HEK293 (cell line): ENCODE data around the gene TTC39A.
A peak's percentile ranks its signal among the peaks of the same experiment; 100 is the strongest.

Experiments
- CTCF ChIA-PET: fragments of 350-600 bp; formaldehyde crosslinking; extraction: SDS; loops from one replicate; lab custom pipeline; 2021; ENCODE audit warnings: antibody characterized with exemption; lab: Yijun Ruan, JAX
- POLR2A ChIA-PET: fragments of 300-600 bp; formaldehyde crosslinking; extraction: SDS; loops from one replicate; lab custom pipeline; 2020; ENCODE audit warnings: antibody characterized with exemption, inconsistent platforms; lab: Yijun Ruan, JAX
- H3K27ac ChIP-seq: fragments of 200-500 bp; sonication (Bioruptor generic); 2 replicates; pipeline ENCODE4 v1.5.1; 2014; ENCODE audit warnings: low read depth, low read length, control low read depth, inconsistent platforms; ENCODE audit errors: extremely low read depth
- H3K36me3 ChIP-seq, 2 experiments: fragments of 200-500 bp in 1 of 2; sonication (Bioruptor generic) in 1 of 2; 1 replicate in 1 of 2; 2 replicates in 1 of 2; pipeline ENCODE4 v1.5.1; 2014 to 2017; ENCODE audit warnings: inconsistent platforms in 2 of 2, low read length in 2 of 2; ENCODE audit not compliant: control insufficient read depth in 2 of 2, insufficient read depth in 1 of 2
- H3K4me1 ChIP-seq: fragments of 200-500 bp; sonication (Bioruptor generic); 2 replicates; pipeline ENCODE4 v1.5.1; 2014; ENCODE audit warnings: mild to moderate bottlenecking, low read length, inconsistent platforms; ENCODE audit not compliant: control insufficient read depth, insufficient read depth
- H3K4me3 ChIP-seq: 2 replicates; pipeline ENCODE4 v1.5.1; 2011; ENCODE audit warnings: low read depth, mild to moderate bottlenecking, control low read depth, low read length, moderate library complexity
- H3K9me3 ChIP-seq: fragments of 200-500 bp; sonication (Bioruptor generic); 2 replicates; pipeline ENCODE4 v1.5.1; 2014; ENCODE audit warnings: low read depth, low read length, inconsistent platforms; ENCODE audit not compliant: control insufficient read depth, insufficient read depth
- ATF2 ChIP-seq: fragments of 450-650 bp; formaldehyde crosslinking; IDR thresholded peaks from 2 replicates; pipeline ENCODE4 v1.5.1; 2016; ENCODE audit warnings: missing biosample characterization, missing genetic modification characterization, low read depth
- PRDM2 ChIP-seq: fragments of 450-650 bp; formaldehyde crosslinking; IDR thresholded peaks from 2 replicates; pipeline ENCODE4 v1.5.1; 2016; ENCODE audit warnings: missing biosample characterization, missing genetic modification characterization, borderline replicate concordance
- RBAK ChIP-seq: fragments of 450-650 bp; formaldehyde crosslinking; IDR thresholded peaks from 2 replicates; pipeline ENCODE4 v1.5.1; 2016; ENCODE audit warnings: missing biosample characterization, missing genetic modification characterization
- SCRT2 ChIP-seq: fragments of 450-650 bp; formaldehyde crosslinking; IDR thresholded peaks from 2 replicates; pipeline ENCODE4 v1.5.1; 2016; ENCODE audit warnings: missing biosample characterization, missing genetic modification characterization
- TRIM28 ChIP-seq: IDR thresholded peaks from 2 replicates; pipeline ENCODE4 v1.6.1; 2011; ENCODE audit warnings: low read length, control low read depth, borderline replicate concordance
- ZBTB26 ChIP-seq: fragments of 450-650 bp; formaldehyde crosslinking; optimal IDR thresholded peaks from 2 replicates; pipeline ENCODE3; 2016; ENCODE audit warnings: missing biosample characterization, mild to moderate bottlenecking, missing genetic modification characterization
- ZNF10 ChIP-seq: fragments of 450-650 bp; formaldehyde crosslinking; IDR thresholded peaks from 2 replicates; pipeline ENCODE4 v1.5.1; 2017; ENCODE audit warnings: missing biosample characterization, missing genetic modification characterization
- ZNF341 ChIP-seq: fragments of 450-650 bp; formaldehyde crosslinking; IDR thresholded peaks from 2 replicates; pipeline ENCODE4; 2016; ENCODE audit warnings: low read depth, missing biosample characterization, missing genetic modification characterization
- ZNF510 ChIP-seq: fragments of 450-650 bp; formaldehyde crosslinking; IDR thresholded peaks from 2 replicates; pipeline ENCODE4 v1.5.1; 2018; ENCODE audit warnings: mild to moderate bottlenecking, missing genetic modification characterization, missing biosample characterization; ENCODE audit not compliant: insufficient replicate concordance
- ZNF514 ChIP-seq: fragments of 450-650 bp; formaldehyde crosslinking; IDR thresholded peaks from 2 replicates; pipeline ENCODE4 v1.5.1; 2016; ENCODE audit warnings: missing biosample characterization, missing genetic modification characterization
- ZNF626 ChIP-seq: fragments of 450-650 bp; sonication (Bioruptor Pico); formaldehyde crosslinking; IDR thresholded peaks from 2 replicates; pipeline ENCODE4 v1.5.1; 2018; ENCODE audit warnings: missing biosample characterization, missing genetic modification characterization, inconsistent platforms
- ZNF692 ChIP-seq: fragments of 450-650 bp; formaldehyde crosslinking; IDR thresholded peaks from 2 replicates; pipeline ENCODE4 v1.5.1; 2016; ENCODE audit warnings: missing biosample characterization, missing genetic modification characterization
- ZNF707 ChIP-seq: fragments of 450-650 bp; formaldehyde crosslinking; IDR thresholded peaks from 2 replicates; pipeline ENCODE4 v1.5.1; 2016; ENCODE audit warnings: missing biosample characterization, missing genetic modification characterization
- ZNF792 ChIP-seq: fragments of 450-650 bp; formaldehyde crosslinking; IDR thresholded peaks from 2 replicates; pipeline ENCODE4 v1.5.1; 2016; ENCODE audit warnings: missing biosample characterization, missing genetic modification characterization

TTC39A gene

GRCh38 chr1:51313961-51314777 lies 16.2 kb downstream of the TTC39A start:
- ChIA-PET POLR2A (no interaction called here), CTCF (interaction anchor here (0.6 to 2.6 kb wide), 3 partner anchors 18 to 540 kb away, joined by 3 to 13 read pairs (median 4); no protein-coding TSS in a partner anchor)

More at GRCh38 chr1:51313961-51314777, 16.2 kb downstream of the TTC39A start:
- H3K36me3 ChIP-seq, result peaks cover 0 to 49% of the 10 kb centered on the region in 2 experiments; a peak in 1 of 3 replicates
- H3K4me1 ChIP-seq, result no peaks in the 10 kb centered on the region
- H3K9me3 ChIP-seq, result no peaks in the 10 kb centered on the region
- no peak overlapping the region for H3K4me3 ChIP-seq
- H3K27ac ChIP-seq, result no peak overlapping the region
- TF ChIP-seq ZBTB26 (tag by site-specific recombination), result no peak
- TF ChIP-seq ZNF341 (tag by site-specific recombination), result no peak
- TF ChIP-seq TRIM28, result no peak
- TF ChIP-seq RBAK, result no peak
- TF ChIP-seq ZNF514 (tag by site-specific recombination), result no peak
- no peak for TF ChIP-seq ZNF707
- TF ChIP-seq ZNF626 (tag by site-specific recombination), result no peak
- TF ChIP-seq ZNF10 (tag by site-specific recombination), result 0 out of 2 replicates have a peak, but pooled peaks have one; percentile 50
- no peak for TF ChIP-seq PRDM2 (tag by site-specific recombination)
- no peak for TF ChIP-seq ZNF692 (tag by site-specific recombination)
- 0 out of 2 replicates have a peak, but pooled peaks have one; percentile 43 for TF ChIP-seq SCRT2 (tag by site-specific recombination)
- no peak for TF ChIP-seq ZNF792 (tag by site-specific recombination)
- no peak for TF ChIP-seq ZNF510 (tag by site-specific recombination)
- no peak for TF ChIP-seq ATF2 (tag by site-specific recombination)
- TF ChIP-seq, all 188 proteins: peak for 2
